B cell (primary cell): ENCODE results near the gene STMN3. TPM values are rescaled to one million over a fixed set of nuclear protein-coding genes. Genes with fewer than 3 reads are reported as not detected.

Experiments used
- ATAC-seq: fragments of 200-7000 bp; cut with Tn5 transposase; one replicate; pipeline ENCODE4 v1.10.0; 2021; ENCODE audit warnings: low read depth, mild to moderate bottlenecking, moderate number of reproducible peaks, moderate library complexity
- CTCF ChIA-PET: fragments of 350-600 bp; sonication (Branson Sonifier 250); formaldehyde crosslinking; loops from one replicate; lab custom pipeline; 2021; ENCODE audit warnings: antibody characterized with exemption, inconsistent platforms; lab: Charles Lee
- POLR2A ChIA-PET: fragments of 350-600 bp; sonication (Branson Sonifier 250); formaldehyde crosslinking; loops from one replicate; lab custom pipeline; 2021; ENCODE audit warnings: antibody characterized with exemption; lab: Charles Lee
- DNase-seq: peaks from one replicate; pipeline ENCODE4 v3.0.0; 2013
- H2AFZ ChIP-seq: 2 replicates; pipeline ENCODE4 v1.6.1; 2012; ENCODE audit warnings: mild to moderate bottlenecking, low read depth, low read length; ENCODE audit not compliant: insufficient read depth, poor library complexity, severe bottlenecking
- H3K27ac ChIP-seq, 2 donors: 1 replicate in 1 of 2; 2 replicates in 1 of 2; pipeline ENCODE4 v1.5.1; 2012 to 2013; ENCODE audit warnings: low read length in 2 of 2, mild to moderate bottlenecking in 2 of 2, moderate library complexity in 1 of 2
- H3K27me3 ChIP-seq, 4 experiments: fragments of 200-600 bp in 1 of 4; sonication (generic) in 1 of 4; replicated peaks in 1 of 4; 1 replicate in 2 of 4; 2 replicates in 2 of 4; pipeline versions ENCODE4 v1.6.1 to v1.7.0; 2013 to 2016; ENCODE audit warnings: low read length in 3 of 4, mild to moderate bottlenecking in 2 of 4, mixed read lengths in 1 of 4, moderate library complexity in 1 of 4; ENCODE audit not compliant: insufficient read depth in 4 of 4, control insufficient read depth in 3 of 4; ENCODE audit errors: control extremely low read depth in 1 of 4
- H3K36me3 ChIP-seq, 2 experiments: replicated peaks in 1 of 2; 1 replicate in 1 of 2; 2 replicates in 1 of 2; pipeline versions ENCODE4 v1.6.1 to v1.7.1; 2013; ENCODE audit warnings: low read length in 1 of 2; ENCODE audit not compliant: insufficient read depth in 2 of 2, control insufficient read depth in 1 of 2; ENCODE audit errors: control extremely low read depth in 1 of 2, extremely low read depth in 1 of 2
- H3K4me1 ChIP-seq, 2 donors: fragments of 200-600 bp in 1 of 2; sonication (generic) in 1 of 2; 1 replicate in 1 of 2; 2 replicates in 1 of 2; pipeline versions ENCODE4 v1.5.1 to v1.6.1; 2013 to 2017; ENCODE audit warnings: low read length in 2 of 2; ENCODE audit not compliant: control insufficient read depth in 2 of 2, insufficient read depth in 2 of 2
- H3K4me2 ChIP-seq: replicated peaks from 2 replicates; pipeline ENCODE3; 2012; ENCODE audit warnings: mild to moderate bottlenecking, low read depth, low read length; ENCODE audit not compliant: poor library complexity, severe bottlenecking
- H3K4me3 ChIP-seq, 5 experiments: fragments of 200-600 bp in 1 of 5; sonication (generic) in 1 of 5; 1 replicate in 3 of 5; 2 replicates in 2 of 5; pipeline versions ENCODE4 v1.5.1 to v1.7.0; 2011 to 2016; ENCODE audit warnings: low read length in 4 of 5, mild to moderate bottlenecking in 4 of 5, low read depth in 2 of 5, control low read depth in 1 of 5, moderate library complexity in 1 of 5; ENCODE audit not compliant: insufficient read depth in 1 of 5; ENCODE audit errors: control extremely low read depth in 1 of 5, extremely low read depth in 1 of 5
- H3K79me2 ChIP-seq: fragments of 200-600 bp; sonication (generic); one replicate; pipeline ENCODE4 v1.6.0; 2016; ENCODE audit warnings: low read length; ENCODE audit not compliant: control insufficient read depth, insufficient read depth
- H3K9ac ChIP-seq: fragments of 200-600 bp; sonication (generic); 2 replicates; pipeline ENCODE4 v1.6.1; 2017; ENCODE audit warnings: mild to moderate bottlenecking, low read length, moderate library complexity
- H3K9me3 ChIP-seq, 3 donors: one replicate each; pipeline versions ENCODE4 v1.6.1 to v1.7.1; 2013; ENCODE audit warnings: low read length in 2 of 3; ENCODE audit not compliant: control insufficient read depth in 2 of 3, insufficient read depth in 1 of 3; ENCODE audit errors: control extremely low read depth in 1 of 3
- H4K20me1 ChIP-seq: 2 replicates; pipeline ENCODE4 v1.6.0; 2012; ENCODE audit warnings: mild to moderate bottlenecking, low read length; ENCODE audit not compliant: insufficient read depth, control insufficient read depth, poor library complexity, severe bottlenecking
- H3K27ac Mint-ChIP-seq: one replicate; pipeline ENCODE4 v1.8.0; 2021; ENCODE audit warnings: mixed read lengths
- H3K27me3 Mint-ChIP-seq: one replicate; pipeline ENCODE4 v1.8.0; 2021; ENCODE audit warnings: mixed read lengths
- H3K4me1 Mint-ChIP-seq: one replicate; pipeline ENCODE4 v1.8.0; 2021; ENCODE audit warnings: mixed read lengths
- H3K4me3 Mint-ChIP-seq: one replicate; pipeline ENCODE4 v1.8.0; 2021; ENCODE audit warnings: mixed read lengths
- H3K9me3 Mint-ChIP-seq: one replicate; pipeline ENCODE4 v1.8.0; 2022; ENCODE audit warnings: mixed read lengths; ENCODE audit not compliant: insufficient read depth
- EZH2 ChIP-seq: IDR thresholded peaks from 2 replicates; pipeline ENCODE4 v1.6.1; 2012; ENCODE audit warnings: borderline replicate concordance, low read depth, mild to moderate bottlenecking, moderate library complexity, low read length; ENCODE audit not compliant: insufficient read depth, poor library complexity, severe bottlenecking
- WGBS: methylation state at CpG from one replicate; pipeline ENCODE4 v1.1.5; 2013; ENCODE audit warnings: missing lambda C conversion rate; ENCODE audit not compliant: insufficient coverage; 5-methylcytosine and 5-hydroxymethylcytosine counted together
- intact Hi-C: fragments of 100-400 bp; cut with micrococcal nuclease; formaldehyde crosslinking; loops from one replicate; pipeline ENCODE4 v1.10.0; 2022
- polyA plus RNA-seq: library from polyadenylated mRNA; depleted of rRNA; stranded (reverse); fragments of >200 nt; gene quantifications from 2 replicates; pipeline ENCODE4 v1.2.3, GENCODE V29; 2012
- total RNA-seq, 2 donors: library from RNA; stranded (reverse); fragments of 120-200 nt in 1 of 2; gene quantifications; 1 replicate in 1 of 2; 2 replicates in 1 of 2; pipeline versions ENCODE4 v1.2.3 to v1.2.4, GENCODE V29; 2013 to 2022
- TF ChIP-seq, protein P1 (sequence below): fragments of 200-600 bp; IDR thresholded peaks from one replicate; pipeline ENCODE4 v1.8.0; 2022; ENCODE audit warnings: antibody characterized with exemption, mild to moderate bottlenecking

The STMN3 gene
- total and polyA plus RNA-seq, 2 donors (not counting 1 experiment from before 2014, with no cell fraction given), result 35.0 to 59.4 TPM

DNA sequence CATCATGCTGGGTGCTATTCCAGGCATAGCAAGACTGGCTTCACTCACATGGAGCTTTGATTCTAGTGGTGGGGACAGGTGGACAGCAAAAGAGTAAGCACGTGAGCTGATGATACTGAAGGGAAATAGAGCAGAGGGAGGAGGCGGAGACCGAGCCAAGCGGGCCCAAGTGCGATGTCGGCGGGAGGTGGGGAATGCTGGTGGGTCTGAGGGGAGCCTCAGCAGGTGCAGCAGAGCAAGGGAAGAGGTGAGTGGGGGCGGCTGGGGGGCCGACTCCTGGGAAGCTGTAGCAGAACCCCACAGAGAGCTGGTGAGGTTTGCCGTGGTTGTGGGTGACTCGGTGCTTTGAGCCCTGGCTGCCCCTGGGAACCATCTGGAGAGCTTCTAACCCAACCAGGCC is 15.1 kb upstream of the STMN3 start:
- no peak overlapping the region for H3K9ac ChIP-seq
- H4K20me1 ChIP-seq, result no peaks in the 10 kb centered on the region
- CTCF ChIA-PET, result no interaction called here
- no peak for ATAC-seq
- 97% methylated on average over 11 of the region's 11 CpGs for WGBS
- POLR2A ChIA-PET, result no interaction called here
- H3K79me2 ChIP-seq, result peaks cover 10% of the 10 kb centered on the region
- no peak overlapping the region for H3K4me3 ChIP-seq
- H3K36me3 ChIP-seq, result peaks cover 0 to 24% of the 10 kb centered on the region in 2 experiments
- H3K27ac ChIP-seq, result no peak overlapping the region
- Mint-ChIP-seq H3K27me3 (no peaks in the 10 kb centered on the region), H3K4me1 (no peaks in the 10 kb centered on the region), H3K4me3 (no peak overlapping the region), H3K9me3 (no peaks in the 10 kb centered on the region), H3K27ac (no peak overlapping the region)
- H3K9me3 ChIP-seq, result no peaks in the 10 kb centered on the region
- H3K27me3 ChIP-seq, result no peaks in the 10 kb centered on the region
- DNase-seq, result no peak
- TF ChIP-seq, protein P1, sequence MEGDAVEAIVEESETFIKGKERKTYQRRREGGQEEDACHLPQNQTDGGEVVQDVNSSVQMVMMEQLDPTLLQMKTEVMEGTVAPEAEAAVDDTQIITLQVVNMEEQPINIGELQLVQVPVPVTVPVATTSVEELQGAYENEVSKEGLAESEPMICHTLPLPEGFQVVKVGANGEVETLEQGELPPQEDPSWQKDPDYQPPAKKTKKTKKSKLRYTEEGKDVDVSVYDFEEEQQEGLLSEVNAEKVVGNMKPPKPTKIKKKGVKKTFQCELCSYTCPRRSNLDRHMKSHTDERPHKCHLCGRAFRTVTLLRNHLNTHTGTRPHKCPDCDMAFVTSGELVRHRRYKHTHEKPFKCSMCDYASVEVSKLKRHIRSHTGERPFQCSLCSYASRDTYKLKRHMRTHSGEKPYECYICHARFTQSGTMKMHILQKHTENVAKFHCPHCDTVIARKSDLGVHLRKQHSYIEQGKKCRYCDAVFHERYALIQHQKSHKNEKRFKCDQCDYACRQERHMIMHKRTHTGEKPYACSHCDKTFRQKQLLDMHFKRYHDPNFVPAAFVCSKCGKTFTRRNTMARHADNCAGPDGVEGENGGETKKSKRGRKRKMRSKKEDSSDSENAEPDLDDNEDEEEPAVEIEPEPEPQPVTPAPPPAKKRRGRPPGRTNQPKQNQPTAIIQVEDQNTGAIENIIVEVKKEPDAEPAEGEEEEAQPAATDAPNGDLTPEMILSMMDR, result no peak
- TF ChIP-seq EZH2, result no peak
- H2AFZ ChIP-seq, result no peak overlapping the region
- H3K4me2 ChIP-seq, result no peak overlapping the region
- H3K4me1 ChIP-seq, result no peaks in the 10 kb centered on the region
- intact Hi-C loops, result no loop called here

DNA sequence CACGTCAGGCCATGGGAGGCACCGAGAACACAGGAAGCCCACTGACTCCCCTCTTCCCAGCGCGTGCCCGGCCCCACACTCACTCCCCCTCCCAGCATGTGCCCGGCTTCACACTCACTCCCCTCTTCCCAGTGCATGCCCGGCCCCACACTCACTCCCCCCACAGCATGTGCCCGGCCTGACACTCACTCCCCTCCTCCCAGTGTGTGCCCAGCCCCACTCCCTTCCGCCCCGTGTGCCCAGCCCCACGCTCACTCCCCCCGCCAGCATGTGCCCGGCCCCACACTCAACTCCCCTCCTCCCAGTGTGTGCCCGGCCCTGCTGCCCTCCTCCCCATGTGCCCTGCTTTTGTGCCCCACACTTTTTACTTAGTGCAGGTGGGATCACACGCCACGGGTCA is 14.6 kb upstream of the STMN3 start:
- POLR2A ChIA-PET, result no interaction called here
- no peak overlapping the region for H3K27ac Mint-ChIP-seq

More for the DNA sequence above, 14.6 kb upstream of the STMN3 start:
- no peak overlapping the region for H3K4me2 ChIP-seq
- DNase-seq (no peak), ATAC-seq (no peak)
- no peak overlapping the region for H3K9ac ChIP-seq
- H3K4me1 ChIP-seq, result no peaks in the 10 kb centered on the region
- H3K4me3 ChIP-seq, result no peak overlapping the region
- peaks cover 0 to 29% of the 10 kb centered on the region in 2 experiments for H3K36me3 ChIP-seq
- H3K27me3 Mint-ChIP-seq, result no peaks in the 10 kb centered on the region
- CTCF ChIA-PET, result no interaction called here
- H3K9me3 ChIP-seq, result no peaks in the 10 kb centered on the region
- H3K27me3 ChIP-seq, result no peaks in the 10 kb centered on the region
- H2AFZ ChIP-seq, result no peak overlapping the region
- no peak overlapping the region for H3K4me3 Mint-ChIP-seq
- no peak overlapping the region for H3K27ac ChIP-seq
- H3K4me1 Mint-ChIP-seq, result no peaks in the 10 kb centered on the region
- 98% methylated on average over 15 of the region's 16 CpGs for WGBS
- no peaks in the 10 kb centered on the region for H4K20me1 ChIP-seq
- TF ChIP-seq, protein P1, result no peak
- TF ChIP-seq EZH2, result no peak
- intact Hi-C loops, result no loop called here
- H3K9me3 Mint-ChIP-seq, result no peaks in the 10 kb centered on the region
- H3K79me2 ChIP-seq, result peaks cover 10% of the 10 kb centered on the region
